ENCODE data around the gene SYT14.
"Not testable (repeated sequence)": the region's sequence is repeated elsewhere in the genome, so short reads cannot be mapped to it uniquely, and the experiment has no call there.

SYT14 gene

DNA sequence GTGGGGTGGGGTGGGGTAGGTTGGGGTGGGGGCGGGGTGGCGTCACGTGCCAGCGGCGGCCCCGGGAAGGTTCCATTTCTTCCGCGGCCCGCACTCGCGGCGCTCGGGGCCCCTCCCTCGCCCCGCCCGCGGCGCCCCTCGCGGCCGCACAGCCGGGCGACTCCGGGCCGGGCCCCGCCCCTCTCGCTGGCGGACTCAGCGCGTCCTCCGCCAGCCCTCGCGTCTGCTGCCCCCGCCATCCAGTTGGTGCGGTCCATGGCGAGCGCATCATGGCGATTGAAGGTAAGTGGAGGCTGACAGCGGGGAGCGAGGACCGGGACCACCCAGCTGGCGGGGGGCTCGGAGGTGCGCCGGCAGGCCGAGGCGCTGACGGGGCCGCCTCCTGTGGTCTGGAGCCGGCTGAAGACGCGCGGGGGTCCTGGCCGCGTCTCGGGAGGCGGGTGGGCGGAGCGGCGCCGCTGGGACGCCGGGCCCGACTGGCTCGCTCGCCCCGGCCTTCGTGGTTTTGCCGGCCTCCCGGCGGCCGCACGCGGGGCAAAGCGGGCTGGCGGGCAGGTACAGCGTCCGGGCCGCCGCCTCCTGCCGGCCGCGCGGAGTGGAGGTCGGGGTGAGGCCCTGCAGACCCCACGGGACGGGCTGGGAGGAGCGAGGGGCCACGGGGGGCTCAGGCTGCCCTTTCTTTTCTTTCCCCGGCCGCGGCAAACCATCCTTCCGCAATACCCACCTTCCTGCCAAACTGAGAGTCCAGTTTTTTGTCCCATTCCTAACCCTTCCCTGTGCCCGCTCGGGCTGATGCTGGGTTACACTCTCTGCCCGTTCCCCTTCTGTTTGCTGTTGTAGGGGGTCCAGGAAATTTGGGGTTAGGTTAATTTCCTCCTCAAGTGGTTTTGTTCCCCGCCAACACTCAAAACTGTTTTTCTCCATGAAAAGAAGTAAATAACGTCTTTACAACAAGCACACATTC, at the start of gene SYT14:
TSS of gene SYT14 (plus strand) at position 222 of the 964 bp plus-strand sequence. CDS start at position 270, 48 bp downstream.
- DNase-seq (ENCODE audit: low read depth, low spot score) = no peak

DNA sequence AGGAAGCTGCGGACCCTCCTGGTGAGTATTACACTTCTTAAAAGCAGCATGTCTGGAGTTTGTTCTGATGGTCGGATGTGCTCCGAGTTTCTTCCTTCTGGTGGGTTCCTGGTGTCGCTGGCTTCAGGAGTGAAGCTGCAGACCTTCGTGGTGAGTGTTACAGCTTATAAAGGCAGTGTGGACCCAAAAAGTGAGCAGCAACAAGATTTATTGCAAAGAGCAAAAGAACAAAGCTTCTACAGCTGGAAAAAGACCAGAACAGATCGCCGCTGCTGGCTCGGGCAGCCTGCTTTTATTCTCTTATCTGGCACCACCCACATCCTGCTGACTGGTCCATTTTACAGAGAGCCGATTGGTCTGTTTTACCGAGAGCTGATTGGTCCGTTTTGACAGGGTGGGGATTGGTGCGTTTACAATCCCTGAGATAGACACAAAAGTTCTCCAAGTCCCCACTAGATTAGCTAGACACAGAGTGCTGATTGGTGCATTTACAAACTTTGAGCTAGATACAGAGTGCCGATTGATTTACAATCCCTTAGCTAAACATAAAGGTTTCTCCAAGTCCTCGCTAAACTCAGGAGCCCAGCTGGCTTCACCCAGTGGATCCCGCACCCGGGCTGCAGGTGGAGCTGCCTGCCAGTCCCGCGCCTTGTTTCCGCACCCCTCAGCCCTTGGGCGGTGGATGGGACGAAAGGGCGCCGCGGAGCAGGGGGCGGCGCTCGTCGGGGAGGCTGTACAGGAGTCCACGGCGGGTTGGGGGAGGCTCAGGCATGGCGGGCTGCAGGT, 49.5 kb upstream of the SYT14 start:
- not testable (repeated sequence) for DNase-seq (ENCODE audit: low read depth, low spot score)

DNA sequence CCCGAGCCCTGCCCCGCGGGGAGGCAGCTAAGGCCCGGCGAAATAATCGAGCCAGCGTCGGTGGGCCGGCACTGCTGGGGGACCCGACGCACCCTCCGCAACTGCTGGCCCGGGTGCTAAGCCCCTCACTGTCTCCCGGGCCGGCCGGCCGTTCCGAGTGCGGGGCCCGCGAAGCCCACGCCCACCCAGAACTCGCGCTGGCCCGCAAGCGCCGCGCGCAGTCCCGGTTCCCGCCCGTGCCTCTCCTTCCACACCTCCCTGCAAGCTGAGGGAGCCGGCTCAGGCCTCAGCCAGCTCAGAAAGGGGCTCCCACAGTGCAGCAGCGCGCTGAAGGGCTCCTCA, 49.0 kb upstream of the SYT14 start:
- no peak for DNase-seq (ENCODE audit: low read depth, low spot score)

DNA sequence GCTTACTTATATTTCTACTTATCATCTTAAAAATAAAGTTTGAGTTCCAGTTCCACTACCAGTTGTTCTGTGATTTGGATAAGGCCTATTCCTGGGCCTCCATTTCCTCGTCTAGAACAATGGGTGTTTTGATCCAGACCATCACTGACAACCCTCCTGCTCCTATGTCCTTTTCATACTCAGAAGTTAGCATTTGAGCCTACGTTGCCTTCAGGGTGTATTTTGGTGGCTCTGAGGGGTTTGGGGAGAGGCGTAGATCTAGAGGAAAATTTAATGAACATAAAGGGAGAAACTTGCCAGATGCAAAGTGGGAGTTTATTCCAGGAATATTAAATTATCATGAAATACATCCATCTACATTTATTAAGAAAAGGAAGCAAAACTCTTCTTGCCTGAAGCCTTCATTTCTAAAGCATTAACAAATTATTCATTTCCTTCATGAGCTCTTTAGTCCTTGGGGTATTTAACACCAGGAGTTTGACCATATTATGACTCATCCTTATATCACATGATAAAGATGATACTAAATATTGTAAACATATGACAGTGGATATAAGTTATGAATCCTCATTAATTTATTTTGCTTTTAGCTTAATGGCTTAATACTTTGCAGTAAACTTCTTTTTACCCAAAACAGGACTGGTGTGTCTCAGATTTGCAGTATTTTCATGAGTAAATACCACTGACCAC, 47.2 kb upstream of the SYT14 start:
- DNase-seq (ENCODE audit: low read depth, low spot score) = no peak

DNA sequence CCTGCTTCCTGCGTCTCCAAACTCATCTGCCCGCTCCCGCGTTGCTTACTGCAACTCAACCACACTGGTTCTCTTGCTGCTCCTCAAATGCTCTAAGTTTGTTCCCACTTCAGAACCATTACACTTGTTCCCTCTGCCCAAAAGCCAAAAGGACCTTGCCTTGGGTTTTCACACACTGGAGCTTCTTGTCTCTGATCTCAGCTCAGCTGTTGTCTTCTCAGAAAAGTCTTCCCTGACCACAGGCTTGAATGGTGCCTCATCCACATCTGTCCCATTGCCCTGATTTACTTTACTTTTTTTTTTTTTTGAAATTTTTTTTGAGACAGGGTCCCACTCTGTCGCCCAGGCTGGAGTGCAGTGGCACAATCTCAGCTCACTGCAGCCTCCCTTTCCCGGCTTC, 44.3 kb upstream of the SYT14 start:
- no peak for DNase-seq (ENCODE audit: low read depth, low spot score)

DNA sequence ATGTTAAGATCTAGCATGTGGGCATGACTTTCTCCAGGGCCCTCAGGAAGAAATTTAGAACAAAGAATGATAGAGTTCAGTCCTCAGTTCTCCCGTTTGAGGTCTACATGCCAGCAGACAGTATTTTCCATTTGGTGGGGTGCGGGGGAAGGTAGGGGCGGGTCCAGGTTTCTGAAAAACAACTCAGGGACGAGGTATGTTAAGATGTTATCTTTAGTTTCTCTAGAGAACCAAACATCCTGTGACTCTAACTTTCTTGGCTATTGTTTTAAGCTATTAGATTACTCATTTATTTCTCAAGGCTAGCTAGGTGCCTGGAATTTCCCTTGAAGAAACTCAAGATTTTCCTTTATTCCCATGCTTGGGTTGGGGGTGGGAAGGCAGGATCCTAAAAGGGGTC, 42.3 kb upstream of the SYT14 start:
- DNase-seq (ENCODE audit: low read depth, low spot score) = no peak

DNA sequence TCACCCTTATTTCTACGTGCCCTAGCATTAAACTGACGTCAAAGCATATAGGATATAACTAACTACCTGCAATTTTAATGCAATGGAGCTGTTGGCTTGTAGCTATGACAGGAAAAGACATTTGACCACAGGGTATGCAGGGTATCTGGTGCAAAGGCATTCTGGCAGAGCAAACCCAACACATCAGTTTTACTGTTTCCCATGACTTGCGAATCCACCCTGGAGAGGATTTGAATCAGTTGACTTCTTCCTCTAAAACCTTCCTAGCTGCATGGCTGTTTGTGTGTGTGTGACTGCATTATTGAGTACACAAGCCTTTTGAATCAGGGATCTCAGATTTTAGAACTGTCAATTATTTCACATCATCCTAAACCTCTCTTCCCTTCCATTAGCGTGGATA, 41.7 kb upstream of the SYT14 start:
- no peak for DNase-seq (ENCODE audit: low read depth, low spot score)

DNA sequence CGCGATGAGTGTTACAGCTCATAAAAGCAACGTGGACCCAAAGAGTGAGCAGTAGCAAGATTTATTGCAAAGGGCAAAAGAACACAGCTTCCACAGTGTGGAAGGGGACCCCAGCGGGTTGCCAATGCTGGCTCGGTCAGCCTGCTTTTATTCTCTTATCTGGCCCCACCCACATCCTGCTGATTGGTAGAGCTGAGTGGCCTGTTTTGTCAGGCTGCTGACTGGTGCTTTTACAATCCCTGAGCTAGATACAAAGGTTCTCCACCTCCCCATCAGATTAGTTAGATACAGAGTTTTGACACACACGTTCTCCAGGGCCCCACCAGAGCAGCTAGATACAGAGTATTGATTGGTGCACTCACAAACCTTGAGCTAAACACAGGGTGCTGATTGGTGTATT, 39.7 kb upstream of the SYT14 start:
- not testable (repeated sequence) for DNase-seq (ENCODE audit: low read depth, low spot score)

DNA sequence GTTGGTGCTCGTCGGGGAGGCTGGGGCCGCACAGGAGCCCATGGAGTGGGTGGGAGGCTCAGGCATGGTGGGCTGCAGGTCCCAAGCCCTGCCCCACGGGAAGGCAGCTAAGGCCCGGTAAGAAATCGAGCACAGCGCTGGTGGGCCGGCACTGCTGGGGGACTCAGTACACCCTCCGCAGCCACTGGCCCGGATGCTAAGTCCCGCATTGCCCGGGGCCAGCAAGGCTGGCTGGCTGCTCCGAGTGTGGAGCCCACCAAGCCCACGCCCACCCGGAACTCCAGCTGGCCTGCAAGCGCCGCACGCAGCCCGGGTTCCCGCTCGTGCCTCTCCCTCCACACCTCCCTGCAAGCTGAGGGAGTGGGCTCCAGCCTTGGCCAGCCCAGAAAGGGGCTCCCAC, 39.2 kb upstream of the SYT14 start:
- not testable (repeated sequence) for DNase-seq (ENCODE audit: low read depth, low spot score)

DNA sequence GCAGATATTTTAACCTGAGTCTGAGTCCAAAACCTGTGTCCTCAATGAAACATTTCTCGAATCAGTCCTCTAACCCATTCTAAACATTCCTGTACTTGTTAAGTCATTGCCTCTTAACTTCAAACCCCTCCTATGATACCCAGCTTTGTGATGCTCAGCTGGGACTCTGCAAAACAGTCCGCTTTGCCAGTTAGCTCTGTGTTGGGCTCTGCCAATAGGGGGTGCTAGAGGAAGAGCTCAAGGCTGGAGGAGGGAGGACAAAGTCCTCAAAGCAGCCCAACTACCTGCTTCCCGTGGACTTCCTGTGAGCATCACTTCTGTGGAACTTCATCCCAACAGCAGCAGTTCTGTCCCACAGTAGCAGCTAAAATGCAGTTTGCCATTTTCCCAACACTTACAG, 38.1 kb upstream of the SYT14 start:
- no peak for DNase-seq (ENCODE audit: low read depth, low spot score)

DNA sequence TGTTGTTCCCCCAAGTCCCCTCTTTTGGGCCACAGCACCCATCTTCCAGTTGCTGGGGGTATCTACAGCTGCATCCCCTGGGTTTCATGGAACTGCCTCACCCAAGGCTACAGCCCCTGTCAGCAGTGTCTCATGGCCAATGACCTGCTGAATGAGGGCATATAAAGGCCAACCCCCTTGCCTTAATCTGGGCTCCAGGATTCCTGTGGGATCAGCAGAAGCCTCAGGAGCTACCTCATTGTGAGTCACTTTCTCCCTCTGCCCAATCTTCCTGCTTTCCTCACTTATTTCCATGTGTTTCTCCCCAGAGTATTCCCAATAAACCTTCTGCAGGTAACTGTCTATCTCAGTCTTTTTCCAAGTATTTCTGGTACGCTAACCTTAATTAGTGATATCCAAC, 37.3 kb upstream of the SYT14 start:
- DNase-seq (ENCODE audit: low read depth, low spot score) = no peak

DNA sequence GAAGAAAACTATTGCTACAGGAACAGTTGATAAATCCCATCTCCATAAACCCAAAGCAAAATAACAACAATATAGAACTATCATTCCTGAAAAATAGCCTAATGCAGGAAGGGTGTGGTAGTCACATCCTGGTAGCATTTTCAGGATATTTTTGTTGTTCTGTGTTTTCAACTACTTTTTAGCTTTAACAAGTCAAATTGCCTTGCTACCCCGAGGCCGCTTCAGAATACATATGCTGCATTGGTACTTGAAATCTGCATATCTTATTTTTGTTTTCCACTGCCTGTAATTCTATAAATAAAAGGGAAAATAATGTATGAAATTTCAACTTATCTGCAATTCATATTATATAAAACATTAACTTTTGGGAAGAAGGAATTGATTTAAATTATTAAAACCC, 36.8 kb upstream of the SYT14 start:
- no peak for DNase-seq (ENCODE audit: low read depth, low spot score)

DNA sequence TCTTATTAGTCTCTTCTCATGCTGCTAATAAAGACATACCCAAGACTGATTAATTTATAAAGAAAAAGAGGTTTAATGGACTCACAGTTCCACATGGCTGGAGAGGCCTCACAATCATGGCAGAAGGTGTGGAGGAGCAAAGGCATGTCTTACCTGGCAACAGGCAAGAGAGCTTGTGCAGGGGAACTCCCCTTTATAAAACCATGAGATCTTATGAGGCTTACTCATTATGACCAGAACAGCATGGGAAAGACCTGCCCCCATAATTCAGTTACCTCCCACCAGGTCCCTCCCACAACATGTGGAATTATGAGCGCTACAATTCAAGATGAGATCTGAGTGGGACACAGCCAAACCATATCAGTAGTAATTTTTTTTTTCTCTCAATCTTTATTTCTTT, 33.2 kb upstream of the SYT14 start:
- not testable (repeated sequence) for DNase-seq (ENCODE audit: low read depth, low spot score)

DNA sequence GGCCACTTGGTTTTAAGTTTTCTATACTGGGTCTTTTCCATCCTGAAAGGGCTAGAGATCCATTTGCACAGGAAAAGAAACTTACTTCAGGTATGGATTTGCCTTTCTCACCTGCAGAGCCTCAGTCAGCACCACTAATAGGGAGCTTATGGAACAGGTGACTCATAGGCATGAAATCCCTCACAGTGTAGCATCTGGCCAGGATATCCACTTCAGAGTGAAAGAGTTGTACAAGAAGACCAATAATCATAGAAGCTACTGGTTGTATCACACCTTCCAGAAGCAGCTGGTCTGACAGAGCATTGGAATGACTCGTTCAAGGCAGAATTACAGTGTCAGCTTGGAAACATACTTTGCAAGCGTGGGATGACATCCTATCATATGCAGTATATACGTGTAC, 26.3 kb upstream of the SYT14 start:
- no peak for DNase-seq (ENCODE audit: low read depth, low spot score)

DNA sequence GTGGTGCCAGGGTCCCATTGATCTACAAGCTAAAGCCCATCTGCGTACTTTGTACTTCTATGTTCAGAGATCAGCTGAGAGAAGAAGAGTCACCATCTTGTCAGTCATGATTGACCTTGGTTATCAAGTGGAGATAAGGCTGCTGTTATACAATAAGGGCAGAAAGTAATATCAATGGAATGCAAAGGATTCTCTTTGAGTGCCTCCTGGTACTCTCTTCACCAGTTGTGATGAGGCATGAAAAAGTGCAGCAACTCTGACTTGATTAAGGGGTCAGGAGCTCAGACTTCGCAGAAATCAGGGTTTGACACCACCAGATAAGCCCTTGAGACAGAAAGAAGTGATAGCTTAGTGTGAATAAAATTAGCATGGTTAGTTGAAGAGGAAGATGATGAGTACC, 25.7 kb upstream of the SYT14 start:
- DNase-seq (ENCODE audit: low read depth, low spot score) = no peak

DNA sequence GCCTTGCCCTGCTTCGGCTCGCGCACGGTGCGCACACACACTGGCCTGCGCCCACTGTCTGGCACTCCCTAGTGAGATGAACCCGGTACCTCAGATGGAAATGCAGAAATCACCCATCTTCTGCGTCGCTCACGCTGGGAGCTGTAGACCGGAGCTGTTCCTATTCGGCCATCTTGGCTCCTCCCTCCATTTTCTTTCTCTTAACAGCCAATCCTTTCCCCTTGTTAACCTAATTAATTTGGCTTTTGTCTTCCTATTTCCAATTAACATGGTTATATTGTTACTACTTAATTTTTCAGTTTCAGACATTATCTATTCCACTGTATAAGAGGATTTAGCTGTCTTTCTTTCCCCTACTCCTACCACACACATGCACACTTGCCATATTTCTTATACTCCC, 18.4 kb upstream of the SYT14 start:
- DNase-seq (ENCODE audit: low read depth, low spot score) = not testable (repeated sequence)

DNA sequence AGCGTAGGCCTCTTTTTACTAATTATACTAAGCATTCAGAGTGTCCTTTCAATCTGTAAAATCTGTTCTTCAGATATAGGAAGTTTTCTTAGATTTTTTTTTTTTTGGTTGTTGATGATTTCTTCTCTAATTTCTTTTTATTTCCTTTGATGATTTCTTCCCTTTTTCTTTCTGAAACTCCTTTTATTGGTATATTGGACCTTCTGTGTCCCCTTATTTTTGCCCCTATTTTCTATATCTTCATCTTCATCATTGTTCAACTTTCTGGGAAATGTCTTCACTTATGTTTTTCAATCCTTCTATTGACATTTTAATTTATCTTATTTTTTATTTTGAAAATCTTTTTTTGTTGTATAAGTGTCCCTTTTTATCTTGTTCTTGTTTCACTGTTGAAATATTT, 17.2 kb upstream of the SYT14 start:
- DNase-seq (ENCODE audit: low read depth, low spot score) = no peak

DNA sequence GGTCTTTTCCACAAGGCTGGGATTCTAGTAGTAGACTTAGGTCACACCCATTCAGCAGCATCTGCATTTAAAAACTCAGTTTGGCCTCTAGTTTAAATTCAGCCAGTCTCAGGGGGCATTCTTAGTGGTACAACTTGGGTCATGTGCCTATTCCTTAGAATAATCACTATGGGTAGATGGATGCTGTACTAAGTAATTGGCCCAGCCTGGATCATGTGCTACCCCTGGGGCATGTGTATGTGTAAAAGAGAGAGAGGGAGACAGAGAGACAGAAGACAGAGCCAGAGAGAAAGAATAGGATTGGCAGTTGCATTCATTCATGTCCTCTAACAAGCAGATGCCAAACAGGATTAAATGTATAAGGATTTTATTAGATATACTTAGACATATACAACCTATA, 13.6 kb upstream of the SYT14 start:
- no peak for DNase-seq (ENCODE audit: low read depth, low spot score)

DNA sequence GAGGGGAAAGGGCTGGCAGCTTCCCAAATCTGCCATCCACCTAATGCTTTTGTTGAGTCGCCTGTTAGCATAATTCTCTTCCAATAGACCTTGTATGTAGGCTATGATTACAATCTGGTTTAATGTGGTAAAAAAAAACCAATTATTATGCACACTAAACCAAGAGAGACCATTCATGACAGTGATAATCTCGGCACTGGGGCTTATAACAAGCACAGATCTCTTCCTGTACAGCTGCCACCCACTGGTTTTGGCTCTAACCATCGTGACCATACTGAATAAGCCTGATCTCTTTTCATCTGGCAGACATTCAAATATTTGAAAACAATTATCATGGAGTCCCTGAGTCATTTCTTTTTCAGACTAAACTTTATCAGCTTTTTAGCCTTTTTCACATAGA, 12.0 kb upstream of the SYT14 start:
- no peak for DNase-seq (ENCODE audit: low read depth, low spot score)

DNA sequence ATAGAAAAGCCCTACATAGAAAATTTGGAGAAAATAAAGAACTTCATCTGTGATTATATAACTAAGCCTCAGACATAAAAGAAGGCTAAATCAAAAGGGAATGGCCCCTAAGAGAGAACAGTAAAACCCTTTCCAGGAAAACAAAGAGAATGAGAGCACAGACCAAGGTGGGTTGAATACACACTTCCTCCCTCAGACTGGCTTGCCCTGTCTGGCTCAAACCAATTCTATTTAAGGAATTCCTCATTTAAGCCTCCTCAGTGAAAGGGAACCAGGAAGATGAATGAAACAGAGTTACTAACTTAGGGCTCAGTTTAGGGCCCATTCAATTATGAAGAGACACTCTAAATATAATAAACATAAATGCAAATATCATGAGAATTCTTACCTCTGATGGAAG, 10.6 kb upstream of the SYT14 start:
- DNase-seq (ENCODE audit: low read depth, low spot score) = no peak

DNA sequence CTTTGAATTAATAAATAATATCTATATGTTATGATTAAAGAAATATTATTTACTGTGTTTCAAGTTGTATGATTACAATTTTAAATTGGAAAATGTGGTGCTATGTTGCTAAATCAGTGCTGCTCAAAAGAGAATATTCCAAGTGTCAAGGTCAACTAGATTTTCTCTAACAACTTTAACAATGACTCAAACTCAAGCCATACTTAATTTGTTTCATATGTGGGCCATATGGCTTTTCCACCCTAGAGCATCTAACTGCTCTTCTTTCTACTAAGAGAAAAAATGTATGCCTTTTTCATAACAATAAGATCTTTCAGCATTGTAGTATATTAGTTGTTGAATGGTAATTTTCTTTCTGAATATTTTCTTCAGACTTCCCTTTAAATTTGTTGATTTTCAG, 8.3 kb upstream of the SYT14 start:
- DNase-seq (ENCODE audit: low read depth, low spot score) = no peak

DNA sequence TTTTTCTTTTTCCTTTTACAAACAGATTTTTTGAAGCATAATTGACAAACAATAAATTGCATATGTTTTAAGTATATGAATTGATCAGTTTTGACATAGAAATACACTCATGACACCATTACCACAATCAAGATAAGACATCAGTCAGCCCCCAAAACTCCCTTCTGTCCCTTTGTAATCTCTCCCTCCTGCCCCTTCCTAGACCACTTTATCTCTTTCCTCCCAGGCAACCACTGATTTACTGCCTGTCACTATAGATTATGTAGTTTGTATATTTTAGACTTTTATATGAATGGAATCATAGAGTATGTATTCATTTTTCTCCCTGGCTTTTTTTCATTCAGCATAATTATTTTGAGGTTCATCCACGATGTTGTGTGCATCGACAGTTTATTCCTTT, 6.9 kb upstream of the SYT14 start:
- DNase-seq (ENCODE audit: low read depth, low spot score) = no peak

All from activated naive CD8-positive, alpha-beta T cell treated with anti-CD3 and anti-CD28 coated beads, Interleukin-2, amount 50 U/mL, for 16 hours (primary cell).